ENCODE measurements around the gene FBXO17.

GRCh38 chr19:38964738-38965137 is 10.8 kb downstream of the FBXO17 start:
- TF ChIP-seq CTCF (IDR thresholded peaks at IDR 0.05) (no peak), POLR2A (IDR thresholded peaks at IDR 0.05) (no peak)

Measured in upper lobe of left lung (tissue), 4 donors.